GM23338 (cell line): ENCODE measurements around the gene MIR17HG. TPM values are rescaled to one million over a fixed set of nuclear protein-coding genes. Genes with fewer than 3 reads are reported as not detected.

Experiments
- ATAC-seq: fragments of 200-7000 bp; cut with Tn5 transposase; 3 replicates; pipeline ENCODE4 v1.9.1; 2020
- DNase-seq: peaks from one replicate; pipeline ENCODE4 v3.0.0-alpha.2; 2015; ENCODE audit warnings: low spot score
- H2AFZ ChIP-seq: fragments of 200-600 bp; sonication (generic); 2 replicates; pipeline ENCODE4 v1.8.0; 2016; ENCODE audit warnings: antibody characterized with exemption, mild to moderate bottlenecking, moderate library complexity
- H3F3A ChIP-seq: fragments of 200-600 bp; sonication (generic); replicated peaks from 2 replicates; pipeline ENCODE4 v1.8.0; 2017; ENCODE audit warnings: antibody characterized with exemption, mixed run types, low read depth
- H3K27ac ChIP-seq: fragments of 200-600 bp; sonication (generic); 2 replicates; pipeline ENCODE4 v1.6.1; 2016; ENCODE audit warnings: low read depth
- H3K27me3 ChIP-seq: fragments of 200-600 bp; sonication (generic); 2 replicates; pipeline ENCODE4 v1.8.0; 2016; ENCODE audit warnings: mild to moderate bottlenecking, mixed run types, moderate library complexity; ENCODE audit not compliant: insufficient read depth
- H3K36me3 ChIP-seq: fragments of 200-600 bp; sonication (generic); 2 replicates; pipeline ENCODE4 v1.8.0; 2016; ENCODE audit warnings: mild to moderate bottlenecking; ENCODE audit not compliant: insufficient read depth
- H3K4me1 ChIP-seq: fragments of 200-600 bp; sonication (generic); 2 replicates; pipeline ENCODE4 v1.8.0; 2016; ENCODE audit warnings: mild to moderate bottlenecking, moderate library complexity; ENCODE audit not compliant: insufficient read depth
- H3K4me2 ChIP-seq: fragments of 200-600 bp; sonication (generic); 2 replicates; pipeline ENCODE4 v1.7.1; 2017; ENCODE audit warnings: mixed run types
- H3K4me3 ChIP-seq: fragments of 200-600 bp; sonication (generic); 2 replicates; pipeline ENCODE4 v1.6.1; 2016; ENCODE audit warnings: mixed run types
- H3K79me2 ChIP-seq: fragments of 200-600 bp; sonication (generic); replicated peaks from 2 replicates; pipeline ENCODE4 v1.8.0; 2017; ENCODE audit warnings: mild to moderate bottlenecking; ENCODE audit not compliant: insufficient read depth
- H3K9me2 ChIP-seq: fragments of 200-600 bp; sonication (generic); 2 replicates; pipeline ENCODE4 v1.8.0; 2017; ENCODE audit not compliant: insufficient read depth
- H4K20me1 ChIP-seq: fragments of 200-600 bp; sonication (generic); replicated peaks from 2 replicates; pipeline ENCODE4 v1.8.0; 2017; ENCODE audit warnings: mild to moderate bottlenecking; ENCODE audit not compliant: insufficient read depth
- H3K27ac Mint-ChIP-seq: 2 replicates; pipeline ENCODE4 v1.8.0; 2020; ENCODE audit warnings: inconsistent platforms, mild to moderate bottlenecking, moderate library complexity, mixed read lengths
- H3K27me3 Mint-ChIP-seq: 3 replicates; pipeline ENCODE4 v1.8.0; 2022; ENCODE audit warnings: low read depth, mild to moderate bottlenecking, moderate library complexity, mixed read lengths, inconsistent platforms; ENCODE audit not compliant: insufficient read depth, poor library complexity
- H3K36me3 Mint-ChIP-seq: 3 replicates; pipeline ENCODE4 v1.8.0; 2021; ENCODE audit warnings: low read depth, mild to moderate bottlenecking, inconsistent platforms, moderate library complexity, mixed read lengths
- H3K4me1 Mint-ChIP-seq: 3 replicates; pipeline ENCODE4 v1.8.0; 2020; ENCODE audit warnings: mild to moderate bottlenecking, inconsistent platforms, mixed read lengths
- H3K4me3 Mint-ChIP-seq: 3 replicates; pipeline ENCODE4 v1.8.0; 2021; ENCODE audit warnings: moderate library complexity, mild to moderate bottlenecking, inconsistent platforms, mixed read lengths
- H3K9me3 Mint-ChIP-seq: 3 replicates; pipeline ENCODE4 v1.8.0; 2020; ENCODE audit warnings: moderate library complexity, mild to moderate bottlenecking, inconsistent platforms, mixed read lengths
- CTCF ChIP-seq, 2 experiments: fragments of 200-600 bp in 1 of 2; sonication (generic) in 1 of 2; conservative IDR thresholded peaks; 2 replicates each; pipeline versions ENCODE4 v1.5.1 to v1.6.1; 2016 to 2017; ENCODE audit warnings: antibody characterized with exemption in 2 of 2, low read depth in 2 of 2, mild to moderate bottlenecking in 2 of 2, moderate library complexity in 1 of 2
- ETS1 ChIP-seq: IDR thresholded peaks from 2 replicates; pipeline ENCODE4 v1.6.1; 2016; ENCODE audit warnings: antibody characterized with exemption
- EZH2 ChIP-seq: fragments of 200-600 bp; sonication (generic); IDR thresholded peaks from one replicate; pipeline ENCODE4 v1.8.0; 2017; ENCODE audit warnings: antibody characterized with exemption, mild to moderate bottlenecking, low read depth; ENCODE audit not compliant: unreplicated experiment
- EZH2phosphoT487 ChIP-seq: fragments of 200-600 bp; sonication (generic); IDR thresholded peaks from one replicate; pipeline ENCODE4 v1.8.1; 2018; ENCODE audit warnings: antibody characterized with exemption; ENCODE audit not compliant: unreplicated experiment
- JUNB ChIP-seq: IDR thresholded peaks from one replicate; pipeline ENCODE4 v1.6.1; 2016; ENCODE audit warnings: antibody characterized with exemption; ENCODE audit not compliant: unreplicated experiment
- POLR2AphosphoS5 ChIP-seq: IDR thresholded peaks from 2 replicates; pipeline ENCODE4 v1.6.1; 2016; ENCODE audit warnings: antibody characterized with exemption, low read depth
- REST ChIP-seq: IDR thresholded peaks from one replicate; pipeline ENCODE4 v1.6.1; 2018; ENCODE audit warnings: antibody characterized with exemption; ENCODE audit not compliant: unreplicated experiment
- STAT1 ChIP-seq: IDR thresholded peaks from one replicate; pipeline ENCODE4 v1.6.1; 2016; ENCODE audit warnings: antibody characterized with exemption; ENCODE audit not compliant: unreplicated experiment
- ZNF114 ChIP-seq: fragments of 250-450 bp; sonication (Bioruptor Pico); IDR thresholded peaks from 2 replicates; pipeline ENCODE4 v1.5.0; 2020; ENCODE audit warnings: mild to moderate bottlenecking, moderate library complexity
- ZNF331 ChIP-seq: fragments of 250-450 bp; sonication (Bioruptor Pico); IDR thresholded peaks from 2 replicates; pipeline ENCODE4 v1.5.0; 2020; ENCODE audit warnings: low read depth, mild to moderate bottlenecking, moderate library complexity
- polyA plus RNA-seq: library from polyadenylated mRNA; unstranded; fragments of >200 nt; fragmentation: Nextera tagmentation; extraction: Ambion mirVana; gene quantifications from 2 replicates; pipeline ENCODE4 v1.2.1, GENCODE V29; 2016
- total RNA-seq: library from RNA; depleted of rRNA; stranded (reverse); fragments of >200 nt; shearing (Covaris generic); gene quantifications from 2 replicates; pipeline ENCODE4 v1.2.3, GENCODE V29; 2014

MIR17HG gene
- total and polyA plus RNA-seq, 2 experiments from 2014 or later: 14.8 to 46.0 TPM

GRCh38 chr13:91399189-91400062 lies 51.9 kb downstream of the MIR17HG start (continued):
- TF ChIP-seq ETS1: no peak

GRCh38 chr13:91400063-91400399 lies 52.5 kb downstream of the MIR17HG start:
- peaks cover 29% of the 10 kb centered on the region for H3K27me3 Mint-ChIP-seq
- no peak overlapping the region for H3K27ac ChIP-seq

GRCh38 chr13:91400671-91401070 lies 53.2 kb downstream of the MIR17HG start:
- peaks cover 3% of the 10 kb centered on the region; the same call in 2 of the 3 replicates for H3K4me1 Mint-ChIP-seq
- Histone ChIP-seq H3K4me1 (no peaks in the 10 kb centered on the region), H3K4me3 (no peak overlapping the region), H3K9me2 (peaks cover 1% of the 10 kb centered on the region; the same call in 1 of the 2 replicates), H3K4me2 (no peak overlapping the region), H2AFZ (no peak overlapping the region), H3K27me3 (peaks cover 56% of the 10 kb centered on the region), H3K36me3 (no peaks in the 10 kb centered on the region), H3K27ac (no peak overlapping the region), H3F3A (no peaks in the 10 kb centered on the region), H4K20me1 (no peaks in the 10 kb centered on the region; the same call in 1 of the 2 replicates), H3K79me2 (no peaks in the 10 kb centered on the region)
- H3K27me3 Mint-ChIP-seq: peaks cover 27% of the 10 kb centered on the region
- no peak overlapping the region for H3K4me3 Mint-ChIP-seq
- H3K36me3 Mint-ChIP-seq: peaks cover 4% of the 10 kb centered on the region; the same call in 1 of the 3 replicates
- H3K27ac Mint-ChIP-seq: no peak overlapping the region
- peaks cover 5% of the 10 kb centered on the region; the same call in 2 of the 3 replicates for H3K9me3 Mint-ChIP-seq
- DNase-seq (no peak), ATAC-seq (no peak)
- TF ChIP-seq REST: no peak
- no peak for TF ChIP-seq EZH2phosphoT487
- TF ChIP-seq JUNB: no peak
- no peak for TF ChIP-seq EZH2
- TF ChIP-seq CTCF (conservative IDR thresholded peaks at IDR 0.05; ENCODE audit: low read depth in 2 of 2): no peak

More at GRCh38 chr13:91400063-91400399, 52.5 kb downstream of the MIR17HG start:
- Histone ChIP-seq H3K4me3 (no peak overlapping the region; the same call in 1 of the 2 replicates), H3K4me1 (no peaks in the 10 kb centered on the region), H3K79me2 (no peaks in the 10 kb centered on the region), H3K4me2 (0 out of 2 replicates have a peak overlapping the region, but pooled peaks have one; percentile 91), H3F3A (no peaks in the 10 kb centered on the region), H3K9me2 (no peaks in the 10 kb centered on the region), H3K36me3 (no peaks in the 10 kb centered on the region), H3K27me3 (peaks cover 56% of the 10 kb centered on the region), H4K20me1 (no peaks in the 10 kb centered on the region; the same call in 1 of the 2 replicates), H2AFZ (no peak overlapping the region)
- Mint-ChIP-seq H3K9me3 (peaks cover 1% of the 10 kb centered on the region; the same call in 1 of the 3 replicates), H3K36me3 (no peaks in the 10 kb centered on the region; the same call in 2 of the 3 replicates), H3K27ac (no peak overlapping the region), H3K4me1 (peaks cover 3% of the 10 kb centered on the region; the same call in 2 of the 3 replicates), H3K4me3 (peak overlapping the region; percentile 75; the same call in 2 of the 3 replicates)
- no peak for TF ChIP-seq ZNF331
- TF ChIP-seq STAT1: no peak
- no peak for TF ChIP-seq ZNF114 (CRISPR knock-in tag)
- no peak for TF ChIP-seq POLR2AphosphoS5
- DNase-seq (peak; percentile 12), ATAC-seq (no peak)
